NCI-H1092 (cell line): ENCODE results near the gene KIAA1328.
"Not testable (repeated sequence)": the region's sequence is repeated elsewhere in the genome, so short reads cannot be mapped to it uniquely, and the experiment has no call there.

Experiments used
- DNase-seq: peaks from one replicate; lab custom pipeline; 2025; lab: John Stamatoyannopoulos, UW

The KIAA1328 gene

DNA sequence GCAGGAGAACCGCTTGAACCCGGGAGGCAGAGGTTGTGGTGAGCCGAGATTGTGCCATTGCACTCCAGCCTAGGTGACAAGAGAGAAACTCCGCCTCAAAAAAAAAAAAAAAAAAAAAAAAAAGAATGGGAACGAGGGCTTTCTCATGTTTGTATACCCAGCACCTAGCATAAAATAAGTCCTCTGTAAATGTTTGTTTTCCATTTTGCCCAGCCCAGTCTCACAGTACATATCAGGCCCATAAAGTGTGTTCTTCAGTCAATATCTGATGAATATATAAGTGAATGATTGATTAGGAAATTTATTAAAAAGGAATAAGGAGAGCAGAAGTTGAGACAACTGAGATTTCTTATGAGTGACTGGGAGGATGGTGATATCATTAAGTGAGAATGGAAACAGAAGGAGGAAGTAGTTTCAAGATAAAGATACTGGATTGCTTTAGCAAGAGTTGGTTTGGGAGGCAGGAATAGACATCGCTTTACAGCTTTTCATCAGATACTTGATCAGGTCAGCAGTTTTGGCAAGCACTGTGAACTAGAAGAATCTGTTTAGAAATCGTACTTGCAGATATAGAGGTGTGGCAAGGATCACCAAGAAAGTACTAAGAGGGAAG, 327.5 kb downstream of the KIAA1328 start:
- DNase-seq = no peak

DNA sequence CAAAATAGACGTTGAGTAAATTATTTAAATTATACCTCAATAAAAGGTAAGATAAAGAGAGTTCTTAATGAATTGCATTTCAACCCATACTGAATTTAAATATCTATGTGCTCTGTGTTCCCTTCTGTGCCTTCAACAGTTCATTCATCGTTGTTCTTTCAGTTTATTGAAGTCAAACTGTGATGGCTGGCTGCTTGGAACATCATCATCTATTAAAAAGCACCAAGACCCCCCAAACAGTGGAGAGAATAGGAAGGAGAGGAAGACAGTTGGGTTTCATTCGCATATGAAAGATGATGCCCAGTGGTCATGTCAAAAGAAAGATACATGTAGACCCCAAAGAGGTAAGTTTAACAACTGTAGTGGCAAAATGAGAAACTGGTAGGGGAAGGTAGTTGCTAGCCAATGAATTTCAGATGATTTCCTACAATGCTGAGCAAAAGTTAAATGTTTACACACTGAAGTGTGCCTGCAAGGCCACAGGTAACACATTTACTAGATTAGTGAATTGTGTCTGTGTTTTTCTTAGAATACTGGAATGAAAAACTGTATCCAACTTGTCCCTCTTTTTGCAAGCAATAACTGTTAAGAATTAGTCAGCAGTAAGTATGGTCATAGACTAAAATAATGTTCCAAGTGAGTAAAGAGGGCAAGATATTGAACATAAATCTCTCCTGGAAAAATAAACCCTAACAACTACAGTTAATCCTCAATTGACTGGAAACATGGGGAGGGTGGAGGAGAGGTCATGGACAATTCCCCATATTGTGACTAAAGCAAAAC, 331.3 kb downstream of the KIAA1328 start:
- DNase-seq = no peak

DNA sequence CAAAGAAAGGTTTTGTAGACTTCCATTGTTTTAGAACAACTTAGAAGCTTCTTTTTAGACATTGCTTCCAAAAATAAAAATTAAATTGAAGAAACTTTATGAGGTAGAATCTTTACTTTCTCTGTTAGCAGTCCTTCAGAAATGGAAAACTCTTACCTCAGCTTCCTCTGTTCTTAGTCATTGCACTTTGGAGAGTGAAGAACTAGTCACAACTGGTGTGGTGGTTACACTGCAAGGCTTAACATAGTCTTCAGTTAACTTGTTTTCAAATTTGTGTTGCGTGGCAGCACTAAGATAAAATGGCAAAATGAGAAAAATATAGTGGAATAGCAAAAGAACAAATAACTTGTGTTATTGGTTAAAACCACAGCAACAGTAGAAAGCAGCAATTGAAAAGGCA, 332.6 kb downstream of the KIAA1328 start:
- DNase-seq = no peak

DNA sequence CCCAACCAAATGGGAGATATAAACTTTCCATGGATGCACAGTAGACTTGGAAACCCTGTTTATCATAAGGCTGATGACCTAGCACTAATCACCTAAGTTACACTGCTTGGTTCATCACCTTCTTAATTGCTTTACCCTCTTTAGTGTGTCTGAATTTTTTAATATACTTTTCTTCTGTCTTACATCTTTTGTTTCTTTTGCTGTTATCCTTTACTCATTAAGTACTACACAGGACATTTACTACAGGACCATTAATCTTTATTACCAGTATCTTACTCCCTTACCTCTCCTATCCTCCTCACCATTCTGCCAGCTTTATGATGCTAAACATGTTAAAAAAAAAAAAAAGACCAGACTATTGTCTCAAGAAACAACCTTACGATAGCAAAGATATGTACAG, 333.6 kb downstream of the KIAA1328 start:
- DNase-seq = no peak

DNA sequence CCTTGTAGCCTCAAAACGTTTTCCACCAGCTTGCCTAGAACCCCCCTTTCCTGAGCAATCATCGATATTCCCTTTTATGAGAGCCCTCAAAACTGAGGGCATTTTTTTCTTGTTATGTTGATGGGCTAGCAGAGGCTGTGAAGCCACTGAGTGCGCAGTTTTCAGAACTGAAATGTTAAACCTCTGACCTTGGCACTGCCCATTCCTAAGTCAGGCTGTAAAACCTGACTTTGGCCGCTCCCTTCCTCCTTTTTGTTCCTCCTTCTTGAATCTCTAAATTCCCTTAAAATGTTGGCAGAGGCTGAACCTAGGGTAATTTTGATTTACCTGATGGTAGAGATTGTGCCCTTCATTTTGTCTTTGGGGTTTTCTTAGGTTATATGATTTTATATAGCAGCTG, 334.2 kb downstream of the KIAA1328 start:
- no peak for DNase-seq

DNA sequence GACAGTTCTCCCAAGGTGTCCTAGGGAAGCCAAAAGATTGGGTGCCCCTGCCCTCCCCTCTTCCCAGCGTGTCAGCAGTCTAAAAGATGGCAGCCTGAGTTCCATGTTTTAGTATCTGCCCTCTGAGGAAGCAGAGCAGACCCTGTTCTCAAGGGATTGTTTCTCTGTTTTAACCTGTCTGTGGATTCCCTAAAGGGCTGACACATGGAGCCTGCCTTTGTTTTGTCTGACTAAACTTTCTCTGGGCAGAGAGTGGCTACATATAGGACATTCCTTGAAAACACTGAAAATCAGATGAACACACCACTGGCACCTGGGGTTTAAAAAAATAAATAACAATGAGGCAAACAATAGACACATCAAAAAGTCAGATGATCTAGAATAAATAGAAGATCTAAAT, 337.6 kb downstream of the KIAA1328 start:
- DNase-seq = no peak

DNA sequence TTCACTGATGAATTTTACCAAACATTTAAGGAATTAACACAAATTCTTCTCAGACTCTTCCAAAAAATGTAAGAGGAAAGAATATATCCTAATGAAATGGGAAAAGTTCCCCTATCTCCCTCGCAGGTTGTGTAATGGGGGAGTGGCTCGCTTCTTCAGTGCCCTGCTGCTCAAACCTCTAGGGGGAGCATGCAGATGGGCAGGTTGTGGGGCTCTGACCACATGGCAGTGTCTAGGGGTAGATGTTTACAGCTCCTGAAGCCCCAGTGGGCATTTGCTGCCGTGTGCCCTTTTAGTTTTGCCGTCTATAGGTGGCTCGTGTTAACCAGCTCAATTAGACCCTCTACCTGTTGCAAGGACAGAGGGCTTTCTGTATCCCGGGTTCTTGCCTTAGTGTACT, 338.0 kb downstream of the KIAA1328 start:
- DNase-seq = not testable (repeated sequence)

DNA sequence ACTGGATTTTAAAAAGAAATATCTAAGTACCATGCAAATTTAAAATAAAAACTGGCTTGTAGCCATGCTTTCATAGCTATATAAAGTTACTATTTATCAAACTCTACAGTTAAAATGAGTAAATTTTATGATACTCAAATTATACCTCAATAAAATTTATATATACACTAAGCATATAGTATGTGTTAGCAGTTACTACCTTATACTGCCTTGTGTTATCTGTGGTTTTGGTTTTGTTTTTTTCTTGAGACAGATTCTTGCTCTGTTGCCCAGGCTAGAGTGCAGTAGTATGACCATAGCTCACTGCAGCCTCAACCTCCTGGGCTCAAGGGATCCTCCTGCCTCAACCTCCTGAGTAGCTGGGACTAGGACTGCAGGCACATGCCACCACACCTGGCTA, 342.1 kb downstream of the KIAA1328 start:
- no peak for DNase-seq

DNA sequence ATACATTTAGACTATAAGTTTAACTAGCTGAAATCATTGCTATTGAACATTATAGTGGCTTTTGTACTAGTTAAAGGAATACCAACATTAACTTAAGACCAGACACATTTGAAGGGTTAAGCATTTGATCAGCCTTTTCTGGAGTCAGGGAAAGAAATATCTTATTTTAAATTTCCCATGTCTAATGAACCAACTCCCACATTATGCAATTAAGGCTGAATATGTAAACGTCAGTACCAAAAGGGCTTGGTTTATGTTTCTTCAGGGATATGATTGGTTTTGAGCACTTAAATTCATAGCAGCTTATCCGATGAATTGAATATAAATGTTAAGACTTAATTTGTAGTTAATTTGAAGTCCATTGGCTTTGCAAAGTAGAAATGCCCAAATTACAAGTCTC, 344.5 kb downstream of the KIAA1328 start:
- DNase-seq = no peak

DNA sequence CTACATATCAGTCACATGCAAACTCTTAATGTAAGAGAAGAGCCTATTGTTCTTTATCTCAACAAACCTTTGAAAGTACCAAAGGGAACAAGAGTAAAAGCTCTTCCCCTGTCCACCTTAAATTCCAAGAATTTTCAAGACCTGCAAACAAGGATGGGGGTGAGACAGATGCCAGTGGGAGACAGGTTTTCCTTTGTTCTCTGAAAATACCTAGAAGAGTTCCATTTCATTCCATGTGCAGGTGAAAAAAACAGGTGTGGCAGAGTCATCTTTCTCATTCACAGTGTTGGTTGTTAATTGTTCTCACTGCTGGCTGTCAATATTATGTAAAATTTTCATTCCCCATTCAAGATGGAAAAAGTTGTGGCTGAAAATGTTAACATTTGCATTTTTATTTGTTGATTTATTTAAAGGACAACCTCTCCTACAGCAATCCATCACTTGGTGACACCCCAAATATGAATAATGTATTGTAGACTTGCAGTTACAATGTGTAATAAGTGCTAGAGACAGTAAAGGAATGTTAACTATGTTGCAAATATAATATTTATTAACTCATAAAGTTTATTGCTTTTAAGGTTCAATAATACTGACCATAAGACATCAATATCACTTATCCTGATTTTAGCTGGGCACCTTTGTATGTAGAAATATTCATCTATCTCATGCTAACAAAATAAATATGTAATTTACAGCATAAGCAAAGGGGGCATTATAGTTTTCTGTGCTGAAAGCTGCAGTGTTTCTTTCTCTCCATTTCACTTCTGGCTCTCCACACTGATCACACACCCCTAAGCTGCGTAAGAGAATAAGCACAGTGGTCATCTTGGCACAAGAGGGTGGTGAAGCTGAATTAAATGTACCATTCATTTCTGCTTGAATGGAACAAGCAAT, 347.0 kb downstream of the KIAA1328 start:
- DNase-seq = no peak

DNA sequence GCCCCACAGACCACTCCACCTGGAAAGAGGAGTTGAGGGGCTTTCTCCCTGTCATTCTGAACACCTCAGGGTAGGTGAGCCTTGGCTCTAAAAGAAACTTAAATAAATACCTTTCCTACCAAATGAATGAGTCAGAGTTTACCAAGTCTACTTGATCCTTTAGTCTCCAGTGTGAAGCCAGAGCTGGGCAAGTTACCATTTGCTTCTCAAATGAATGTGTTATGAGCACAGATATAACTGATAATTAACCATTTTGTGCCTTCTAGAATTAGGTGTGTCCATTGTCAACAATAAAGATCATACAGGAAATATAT, 347.7 kb downstream of the KIAA1328 start:
- no peak for DNase-seq

DNA sequence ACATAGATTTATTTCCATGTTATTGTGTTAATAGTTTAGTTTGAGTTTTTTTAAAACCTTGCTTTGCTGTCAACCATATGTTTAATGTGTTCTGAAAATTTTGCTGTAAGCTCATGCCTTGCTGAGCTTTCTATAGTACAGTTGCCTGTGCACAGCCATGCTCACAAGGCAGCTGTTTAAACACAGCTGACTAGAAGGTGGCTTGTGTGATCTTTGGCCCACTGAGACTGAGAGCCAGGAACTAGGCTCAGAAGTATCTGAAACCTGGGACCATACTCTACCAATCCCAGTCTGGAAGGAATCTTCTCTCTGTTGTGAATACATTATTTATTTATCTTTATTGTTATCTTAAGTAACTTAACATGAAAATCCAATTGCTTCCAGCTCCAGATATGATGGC, 350.5 kb downstream of the KIAA1328 start:
- DNase-seq = peak; percentile 78

DNA sequence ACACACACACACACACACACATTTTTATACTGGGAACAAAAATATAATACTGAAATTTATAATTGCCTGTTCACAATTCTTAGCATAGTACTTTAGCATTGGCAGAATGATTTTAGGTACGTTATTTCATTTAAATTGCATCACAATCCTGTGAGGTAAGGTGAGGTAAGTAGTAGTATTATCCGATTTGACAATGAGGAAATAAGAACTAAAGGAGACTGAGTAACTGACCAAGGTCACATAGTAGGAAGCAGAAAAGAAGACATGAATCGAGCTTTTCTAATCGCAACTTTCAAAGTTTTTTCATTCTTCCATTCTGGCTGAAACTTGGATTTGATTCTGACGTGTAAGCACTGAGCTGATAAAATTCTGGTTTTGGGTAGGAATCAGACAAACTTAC, 351.2 kb downstream of the KIAA1328 start:
- no peak for DNase-seq

DNA sequence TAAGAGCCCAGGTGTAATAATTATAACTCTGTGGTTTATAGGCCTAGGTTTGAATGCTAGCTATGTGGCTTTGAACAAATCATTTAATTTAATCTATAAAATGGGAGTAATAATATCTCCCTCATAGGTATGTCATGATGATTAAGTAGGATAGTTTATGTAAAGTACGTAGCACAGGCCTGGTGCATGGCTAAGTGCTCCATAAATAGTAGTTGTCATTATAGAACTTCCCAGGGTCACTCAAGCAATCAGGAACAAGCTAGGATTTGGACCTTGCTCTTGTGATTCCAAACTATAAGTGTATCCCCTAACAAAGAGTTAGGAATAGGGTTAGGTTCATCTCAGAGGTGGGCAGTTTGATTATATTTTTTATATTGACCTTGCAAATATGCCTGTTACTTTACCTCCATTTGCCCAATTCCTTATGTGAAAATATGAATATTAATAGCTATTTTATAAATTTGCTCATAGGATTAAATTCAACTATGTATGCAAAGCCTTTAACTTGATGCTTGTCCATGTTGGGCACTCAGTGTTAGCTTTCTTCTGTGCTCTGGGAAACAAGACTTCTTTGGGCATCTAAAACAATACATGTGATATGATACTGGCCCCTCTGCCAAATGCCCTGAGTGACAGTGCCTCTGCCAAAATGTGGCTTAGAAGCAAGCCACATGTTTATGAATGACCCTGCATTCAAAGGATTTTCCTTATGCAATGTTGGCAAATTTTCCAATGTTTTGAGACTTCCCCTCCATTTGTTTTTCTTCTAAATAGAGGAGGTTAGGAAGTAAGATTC, 353.6 kb downstream of the KIAA1328 start:
- no peak for DNase-seq

DNA sequence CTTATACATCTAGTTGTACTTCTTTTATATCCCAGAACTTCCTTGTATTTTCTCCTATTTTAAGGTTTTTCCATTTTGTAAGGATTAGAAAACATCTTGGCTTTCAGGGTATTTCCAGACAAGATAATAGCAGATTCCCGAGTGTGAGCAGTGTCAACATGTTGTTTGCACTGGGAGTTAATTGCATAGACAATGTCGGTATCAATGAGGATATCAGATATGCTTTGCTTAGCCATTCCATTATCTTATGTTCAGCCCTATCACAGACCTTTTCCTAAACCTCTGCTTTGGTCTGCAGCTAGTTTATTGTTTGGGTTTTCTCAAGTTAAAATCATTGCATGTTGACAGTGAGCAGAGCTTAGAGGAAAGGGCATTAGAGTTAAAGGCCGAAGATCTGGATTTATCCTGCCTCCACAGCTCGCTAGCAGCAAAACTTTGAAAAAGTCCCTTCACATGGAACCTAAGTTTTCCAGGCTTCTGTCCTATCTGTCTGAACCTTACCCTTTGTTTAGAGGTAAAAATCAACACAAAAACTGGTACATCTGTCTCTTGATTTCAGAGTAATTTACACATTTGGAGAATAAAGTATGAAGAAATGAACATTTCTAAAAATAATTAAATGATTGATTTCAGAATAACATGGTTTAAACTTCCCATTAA, 355.4 kb downstream of the KIAA1328 start:
- DNase-seq = no peak

DNA sequence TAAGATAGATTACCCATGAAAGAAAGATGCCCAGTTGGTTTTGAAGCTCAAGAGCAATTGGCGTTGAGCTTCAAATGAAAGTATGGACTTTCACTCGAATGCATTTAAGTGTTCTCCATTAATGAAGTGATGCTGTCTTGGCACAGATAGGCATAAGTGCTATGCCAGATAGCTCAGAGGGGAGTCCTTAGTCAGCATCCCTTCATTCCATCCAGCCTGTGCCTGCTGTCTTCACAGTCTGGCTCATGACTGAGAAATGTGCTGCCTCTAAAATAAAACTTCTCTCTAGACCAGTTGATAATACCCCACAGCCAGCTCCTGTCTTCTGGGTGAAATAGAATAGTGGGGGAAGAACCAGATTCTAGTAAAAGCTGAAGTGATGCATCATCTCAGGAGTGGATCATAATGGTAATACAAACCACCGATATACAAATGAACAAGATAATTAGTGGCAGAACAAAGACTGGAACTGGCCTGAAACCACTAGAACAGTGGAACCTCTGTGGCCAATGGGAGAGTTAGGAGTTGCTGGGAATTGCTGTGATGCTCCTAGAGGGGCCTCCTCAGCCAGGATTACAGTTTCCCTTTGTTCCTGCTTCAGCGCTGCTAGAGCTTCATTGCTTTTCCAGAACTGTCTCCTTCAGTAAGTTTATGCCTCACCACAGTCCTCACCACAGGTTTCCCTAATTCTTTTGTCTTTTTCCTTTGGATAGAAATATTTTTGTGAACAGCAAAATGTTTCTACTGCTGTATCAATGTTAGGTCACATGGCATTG, 359.3 kb downstream of the KIAA1328 start:
- DNase-seq = no peak

DNA sequence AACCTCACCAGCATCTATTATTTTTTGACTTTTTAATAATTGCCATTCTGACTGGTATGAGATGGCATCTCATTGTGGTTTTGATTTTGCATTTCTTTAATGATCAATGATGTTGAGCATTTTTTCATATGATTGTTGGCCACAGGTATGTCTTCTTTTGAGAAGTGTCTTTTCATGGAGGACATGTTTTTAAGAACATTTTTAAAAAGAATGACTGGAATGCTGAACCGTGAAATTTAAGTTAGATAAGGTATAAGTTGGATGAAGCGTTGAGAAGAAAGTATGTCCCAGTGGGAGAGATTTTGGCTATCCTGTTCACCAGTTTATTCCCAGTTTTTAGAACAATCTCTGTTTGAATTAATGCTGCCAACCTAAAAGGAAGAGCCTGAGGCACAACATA, 370.8 kb downstream of the KIAA1328 start:
- no peak for DNase-seq

DNA sequence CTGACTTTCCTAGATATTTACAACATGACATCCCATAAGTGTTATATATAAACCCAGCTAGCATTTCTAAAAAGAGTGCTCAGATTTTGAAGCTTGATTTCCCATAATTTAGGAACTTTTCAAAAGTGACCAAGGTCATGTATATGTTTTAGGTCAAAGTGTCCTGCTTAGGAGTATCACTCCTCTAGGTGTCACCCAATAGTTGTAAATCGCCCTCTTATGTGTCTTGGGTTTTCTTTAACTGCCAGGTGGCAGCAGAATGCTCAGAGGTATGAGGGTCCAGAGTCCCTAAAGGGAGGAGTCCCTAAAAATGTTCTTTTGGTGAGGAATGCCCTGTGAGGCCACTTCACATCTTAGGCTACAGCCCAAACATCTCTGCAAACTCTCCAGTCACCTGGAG, 378.4 kb downstream of the KIAA1328 start:
- no peak for DNase-seq

DNA sequence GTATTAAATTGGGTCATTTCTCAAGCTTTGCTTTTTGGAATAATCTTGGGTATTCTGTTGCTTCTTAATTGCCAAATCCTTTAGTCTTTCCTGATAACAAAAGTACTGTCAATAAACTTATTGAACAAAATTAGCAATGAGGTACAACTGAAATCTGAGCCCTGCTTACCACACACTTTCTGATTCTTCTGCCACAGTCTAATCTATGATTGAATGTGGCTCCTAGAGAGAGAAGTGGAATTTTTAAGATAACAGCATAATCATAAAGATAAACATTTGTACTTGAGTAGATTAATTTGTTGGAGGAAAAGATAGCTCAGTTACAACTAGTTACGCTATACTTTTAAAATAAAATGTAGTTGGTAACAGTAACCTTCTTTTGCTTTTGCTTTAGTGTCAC, 381.9 kb downstream of the KIAA1328 start:
- DNase-seq = no peak

DNA sequence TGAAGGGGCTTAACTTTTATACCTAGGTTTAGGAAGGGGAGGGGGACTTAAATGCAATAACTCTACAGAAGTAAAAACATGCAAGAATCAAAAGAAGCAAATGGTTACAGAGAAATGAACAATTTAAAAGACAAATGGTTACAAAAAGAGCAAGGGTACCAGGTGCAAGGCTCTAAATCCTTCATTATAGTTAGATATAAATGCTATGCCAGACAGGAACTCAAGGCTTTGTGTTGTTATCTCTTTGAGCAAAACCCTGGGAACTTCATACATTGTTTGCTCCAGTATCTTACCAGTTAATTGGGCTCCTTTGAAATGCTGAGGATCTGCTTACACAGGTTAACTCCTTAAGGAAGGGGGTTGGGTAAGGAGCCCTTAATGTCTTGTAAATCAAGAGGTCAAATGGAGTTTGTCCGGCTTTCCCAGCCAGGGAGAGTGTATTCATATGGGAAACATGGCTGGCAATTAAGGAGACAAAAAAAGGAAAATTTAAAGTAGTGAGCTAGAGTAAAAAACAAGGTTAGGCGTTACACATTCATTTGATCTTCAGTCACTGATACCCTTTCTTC, 389.2 kb downstream of the KIAA1328 start:
- DNase-seq = no peak

DNA sequence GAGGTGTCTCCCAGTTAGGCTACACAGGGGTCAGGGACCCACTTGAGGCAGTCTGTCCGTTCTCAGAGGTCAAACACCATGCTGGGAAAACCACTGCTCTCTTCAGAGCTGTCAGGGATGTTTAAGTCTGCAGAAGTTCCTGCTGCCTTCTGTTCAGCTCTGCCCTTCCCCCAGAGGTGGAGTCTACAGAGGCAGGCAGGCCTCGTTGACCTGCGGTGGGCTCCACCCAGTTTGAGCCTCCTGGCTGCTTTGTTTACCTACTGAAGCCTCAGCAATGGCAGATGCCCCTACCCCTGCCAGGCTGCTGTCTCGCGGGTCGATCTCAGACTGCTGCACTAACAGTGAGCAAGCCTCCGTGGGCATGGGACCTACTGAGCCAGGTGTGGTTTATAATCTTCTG, 390.3 kb downstream of the KIAA1328 start:
- DNase-seq = no peak
